ENCODE data around the gene LGALS7B.
A peak's percentile ranks its signal among the peaks of the same experiment; 100 is the strongest.
"Not testable (repeated sequence)": the region's sequence is repeated elsewhere in the genome, so short reads cannot be mapped to it uniquely, and the experiment has no call there.

Gene LGALS7B

GRCh38 chr19:38821230-38821825 lies 32.3 kb downstream of the LGALS7B start:
- DNase-seq (ENCODE audit: low read depth): not testable (repeated sequence)

- DNase-seq (ENCODE audit: low read depth): not testable (repeated sequence)
Observed at GRCh38 chr19:38825936-38826335, 36.9 kb downstream of the LGALS7B start.

GRCh38 chr19:38826856-38827551 lies 38.0 kb downstream of the LGALS7B start:
- DNase-seq (ENCODE audit: low read depth): no peak

GRCh38 chr19:38829203-38829602 lies 40.2 kb downstream of the LGALS7B start:
- DNase-seq (ENCODE audit: low read depth): peak; percentile 79

GRCh38 chr19:38830039-38830733 lies 41.2 kb downstream of the LGALS7B start:
- DNase-seq (ENCODE audit: low read depth): peak; percentile 39

- peak; percentile 90 for DNase-seq (ENCODE audit: low read depth)
Observed at GRCh38 chr19:38831142-38831605, 42.2 kb downstream of the LGALS7B start.

- no peak for DNase-seq (ENCODE audit: low read depth)
Observed at GRCh38 chr19:38833092-38833425, 44.1 kb downstream of the LGALS7B start.

- no peak for DNase-seq (ENCODE audit: low read depth)
Observed at GRCh38 chr19:38834104-38834490, 45.1 kb downstream of the LGALS7B start.

- DNase-seq (ENCODE audit: low read depth): no peak
Observed at GRCh38 chr19:38834590-38834989, 45.6 kb downstream of the LGALS7B start.

- no peak for DNase-seq (ENCODE audit: low read depth)
Observed at GRCh38 chr19:38836159-38836982, 47.4 kb downstream of the LGALS7B start.

GRCh38 chr19:38836983-38837626 lies 48.1 kb downstream of the LGALS7B start:
- no peak for DNase-seq (ENCODE audit: low read depth)

- no peak for DNase-seq (ENCODE audit: low read depth)
Observed at GRCh38 chr19:38837656-38838121, 48.7 kb downstream of the LGALS7B start.

- no peak for DNase-seq (ENCODE audit: low read depth)
Observed at GRCh38 chr19:38838208-38838985, 49.4 kb downstream of the LGALS7B start.

GRCh38 chr19:38838986-38839761 lies 50.2 kb downstream of the LGALS7B start:
- DNase-seq (ENCODE audit: low read depth): no peak

GRCh38 chr19:38839816-38840582 lies 51.0 kb downstream of the LGALS7B start:
- no peak for DNase-seq (ENCODE audit: low read depth)

GRCh38 chr19:38840583-38840968 lies 51.6 kb downstream of the LGALS7B start:
- no peak for DNase-seq (ENCODE audit: low read depth)

Data from fibroblast of gingiva (primary cell).